Ishikawa (cell line): Measurements from ENCODE around the gene DBN1.
A peak's percentile ranks its signal among the peaks of the same experiment; 100 is the strongest.

Source experiments
- CEBPB ChIP-seq: IDR thresholded peaks from 2 replicates; pipeline ENCODE4 v1.6.1; 2012
- CREB1 ChIP-seq: IDR thresholded peaks from 2 replicates; pipeline ENCODE4 v1.6.1; 2012; ENCODE audit warnings: low read depth
- EGR1 ChIP-seq: IDR thresholded peaks from 2 replicates; pipeline ENCODE4 v1.6.1; 2012
- EP300 ChIP-seq: IDR thresholded peaks from 2 replicates; pipeline ENCODE4 v1.6.1; 2012; ENCODE audit warnings: borderline replicate concordance
- FOXM1 ChIP-seq: IDR thresholded peaks from 2 replicates; pipeline ENCODE4 v1.6.1; 2012; ENCODE audit warnings: low read depth, borderline replicate concordance
- MAX ChIP-seq: IDR thresholded peaks from 2 replicates; pipeline ENCODE4 v1.6.1; 2012
- NFIC ChIP-seq: IDR thresholded peaks from 2 replicates; pipeline ENCODE4 v1.6.1; 2012
- RAD21 ChIP-seq: IDR thresholded peaks from 2 replicates; pipeline ENCODE4 v1.6.1; 2012; ENCODE audit warnings: low read depth
- REST ChIP-seq: IDR thresholded peaks from 2 replicates; pipeline ENCODE4 v1.6.1; 2012; ENCODE audit warnings: low read depth, mild to moderate bottlenecking
- TAF1 ChIP-seq: IDR thresholded peaks from 2 replicates; pipeline ENCODE4 v1.6.1; 2012; ENCODE audit warnings: low read depth, mild to moderate bottlenecking
- TCF12 ChIP-seq: IDR thresholded peaks from 2 replicates; pipeline ENCODE4 v1.6.1; 2012; ENCODE audit warnings: low read depth
- TEAD4 ChIP-seq: IDR thresholded peaks from 2 replicates; pipeline ENCODE4 v1.6.1; 2012
- USF1 ChIP-seq: IDR thresholded peaks from 2 replicates; pipeline ENCODE4 v1.6.1; 2012
- YY1 ChIP-seq: IDR thresholded peaks from 2 replicates; pipeline ENCODE4 v1.6.1; 2012; ENCODE audit warnings: low read depth
- ZBTB7A ChIP-seq: IDR thresholded peaks from 2 replicates; pipeline ENCODE4 v1.6.1; 2012; ENCODE audit warnings: low read depth

DBN1 gene

DNA sequence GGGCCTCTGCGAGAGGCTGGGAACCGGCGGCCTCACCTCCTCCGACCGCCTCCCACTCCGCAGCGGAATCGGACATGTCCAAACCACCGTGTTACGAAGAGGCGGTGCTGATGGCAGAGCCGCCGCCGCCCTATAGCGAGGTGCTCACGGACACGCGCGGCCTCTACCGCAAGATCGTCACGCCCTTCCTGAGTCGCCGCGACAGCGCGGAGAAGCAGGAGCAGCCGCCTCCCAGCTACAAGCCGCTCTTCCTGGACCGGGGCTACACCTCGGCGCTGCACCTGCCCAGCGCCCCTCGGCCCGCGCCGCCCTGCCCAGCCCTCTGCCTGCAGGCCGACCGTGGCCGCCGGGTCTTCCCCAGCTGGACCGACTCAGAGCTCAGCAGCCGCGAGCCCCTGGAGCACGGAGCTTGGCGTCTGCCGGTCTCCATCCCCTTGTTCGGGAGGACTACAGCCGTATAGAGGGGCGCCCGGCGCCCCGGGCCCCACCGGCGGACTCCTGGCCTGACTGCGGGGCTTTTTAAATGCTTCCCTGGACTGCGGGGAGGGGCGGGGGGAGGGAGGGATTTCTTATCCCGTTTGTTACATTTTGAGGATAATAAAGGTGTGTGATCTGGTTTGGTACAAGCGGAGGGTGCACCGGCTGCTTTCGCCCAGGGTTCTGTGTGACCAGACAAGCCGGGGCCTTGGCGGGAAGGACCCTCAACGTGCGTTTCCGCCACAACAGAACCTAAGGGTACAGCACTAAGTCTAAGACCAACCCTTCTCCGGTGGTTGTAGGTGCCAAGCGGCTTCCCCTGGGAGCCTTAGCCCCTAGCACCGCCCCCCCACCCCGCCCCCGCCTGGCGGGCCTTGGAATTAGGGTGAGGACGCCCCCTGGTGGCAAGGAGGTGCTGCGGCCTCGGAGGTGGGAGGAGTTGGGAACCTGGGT lies 17.5 kb downstream of the DBN1 start:
- no peak for TF ChIP-seq CREB1
- 0 out of 2 replicates have a peak, but pooled peaks have one; percentile 5 for TF ChIP-seq USF1
- no peak for TF ChIP-seq REST
- TF ChIP-seq TAF1, result no peak
- TF ChIP-seq MAX, result no peak
- TF ChIP-seq ZBTB7A, result no peak; the same call in 1 of the 2 replicates
- TF ChIP-seq EP300, result no peak; the same call in 1 of the 2 replicates
- peak; percentile 85 for TF ChIP-seq EGR1
- no peak for TF ChIP-seq CEBPB
- no peak for TF ChIP-seq NFIC
- TF ChIP-seq RAD21, result peak; percentile 61
- no peak; the same call in 1 of the 2 replicates for TF ChIP-seq TCF12
- no peak for TF ChIP-seq FOXM1
- no peak for TF ChIP-seq YY1
- TF ChIP-seq TEAD4, result peak; percentile 29; the same call in 1 of the 2 replicates

DNA sequence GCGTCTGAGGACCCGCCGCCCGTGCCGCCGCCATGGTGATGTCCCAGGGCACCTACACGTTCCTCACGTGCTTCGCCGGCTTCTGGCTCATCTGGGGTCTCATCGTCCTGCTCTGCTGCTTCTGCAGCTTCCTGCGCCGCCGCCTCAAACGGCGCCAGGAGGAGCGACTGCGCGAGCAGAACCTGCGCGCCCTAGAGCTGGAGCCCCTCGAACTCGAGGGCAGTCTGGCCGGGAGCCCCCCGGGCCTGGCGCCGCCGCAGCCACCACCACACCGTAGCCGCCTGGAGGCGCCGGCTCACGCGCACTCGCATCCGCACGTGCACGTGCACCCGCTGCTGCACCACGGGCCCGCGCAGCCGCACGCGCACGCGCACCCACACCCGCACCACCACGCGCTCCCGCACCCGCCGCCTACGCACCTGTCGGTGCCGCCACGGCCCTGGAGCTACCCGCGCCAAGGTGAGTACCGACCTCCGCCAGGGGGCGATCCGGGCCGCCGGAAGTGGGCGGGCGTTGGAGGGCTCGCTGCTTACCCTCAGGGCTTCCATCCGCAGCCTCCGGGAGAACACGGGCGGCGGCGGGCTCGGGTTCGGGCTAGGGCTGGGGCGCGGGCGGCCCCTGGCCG lies 18.3 kb downstream of the DBN1 start:
- TF ChIP-seq USF1, result peak; percentile 46
- peak; percentile 9; the same call in 1 of the 2 replicates for TF ChIP-seq ZBTB7A
- TF ChIP-seq YY1, result no peak
- peak; percentile 94 for TF ChIP-seq EGR1
- TF ChIP-seq EP300, result no peak; the same call in 1 of the 2 replicates
- no peak for TF ChIP-seq TEAD4
- peak; percentile 18; the same call in 1 of the 2 replicates for TF ChIP-seq RAD21
- no peak for TF ChIP-seq TAF1
- TF ChIP-seq REST, result no peak
- TF ChIP-seq CEBPB, result no peak
- TF ChIP-seq NFIC, result no peak
- no peak for TF ChIP-seq FOXM1
- TF ChIP-seq CREB1, result no peak
- peak; percentile 72 for TF ChIP-seq MAX
- TF ChIP-seq TCF12, result 0 out of 2 replicates have a peak, but pooled peaks have one; percentile 13

DNA sequence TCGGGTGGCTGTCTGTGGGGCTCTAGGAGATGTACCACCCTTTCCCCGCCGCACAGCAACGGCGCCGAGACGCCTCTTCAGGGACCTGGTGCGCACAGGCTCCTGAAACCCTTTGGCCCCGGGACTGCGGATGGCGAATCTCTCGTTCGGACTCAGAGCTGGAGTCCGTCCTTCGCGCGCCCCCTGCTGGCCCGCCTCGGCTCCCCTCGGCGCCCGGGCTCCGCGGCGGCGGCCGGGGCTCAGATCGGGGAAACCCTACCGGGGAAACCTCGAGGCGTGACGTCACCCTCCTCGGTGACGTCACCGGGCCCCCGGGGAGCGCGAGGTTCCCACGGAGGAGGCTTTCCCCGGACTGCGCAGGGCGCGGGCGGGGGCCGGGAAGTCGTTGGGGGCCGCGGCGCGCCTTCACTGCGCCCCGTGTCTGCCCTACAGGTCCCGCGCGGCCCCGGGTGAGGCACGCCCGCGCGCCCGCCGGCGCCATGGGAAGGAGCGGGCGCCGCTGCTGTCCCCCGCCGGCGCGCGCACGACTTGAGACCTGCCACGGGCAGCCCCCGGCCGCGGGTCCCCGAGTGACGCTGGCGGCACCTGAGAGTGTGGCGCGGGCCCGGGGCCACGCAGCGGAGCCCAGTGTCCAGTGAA lies 18.9 kb downstream of the DBN1 start:
- TF ChIP-seq RAD21 (peak; percentile 85), MAX (no peak), TEAD4 (no peak), CREB1 (peak; percentile 90), FOXM1 (no peak), YY1 (no peak), EGR1 (no peak), EP300 (no peak; the same call in 1 of the 2 replicates), NFIC (no peak), TCF12 (peak; percentile 58; the same call in 1 of the 2 replicates), USF1 (no peak)
